HEK293 (cell line): ENCODE measurements around the gene RTCA.
"Not testable (repeated sequence)": the region's sequence is repeated elsewhere in the genome, so short reads cannot be mapped to it uniquely, and the experiment has no call there.

Experiments used
- CTCF ChIA-PET: fragments of 350-600 bp; formaldehyde crosslinking; extraction: SDS; loops from one replicate; lab custom pipeline; 2021; ENCODE audit warnings: antibody characterized with exemption; lab: Yijun Ruan, JAX
- POLR2A ChIA-PET: fragments of 300-600 bp; formaldehyde crosslinking; extraction: SDS; loops from one replicate; lab custom pipeline; 2020; ENCODE audit warnings: antibody characterized with exemption, inconsistent platforms; lab: Yijun Ruan, JAX
- H3K27ac ChIP-seq: fragments of 200-500 bp; sonication (Bioruptor generic); 2 replicates; pipeline ENCODE4 v1.5.1; 2014; ENCODE audit warnings: low read depth, low read length, control low read depth, inconsistent platforms; ENCODE audit errors: extremely low read depth
- H3K36me3 ChIP-seq, 2 experiments: fragments of 200-500 bp in 1 of 2; sonication (Bioruptor generic) in 1 of 2; 1 replicate in 1 of 2; 2 replicates in 1 of 2; pipeline ENCODE4 v1.5.1; 2014 to 2017; ENCODE audit warnings: inconsistent platforms in 2 of 2, low read length in 2 of 2; ENCODE audit not compliant: control insufficient read depth in 2 of 2, insufficient read depth in 1 of 2
- H3K4me1 ChIP-seq: fragments of 200-500 bp; sonication (Bioruptor generic); 2 replicates; pipeline ENCODE4 v1.5.1; 2014; ENCODE audit warnings: mild to moderate bottlenecking, low read length, inconsistent platforms; ENCODE audit not compliant: control insufficient read depth, insufficient read depth
- H3K4me3 ChIP-seq: 2 replicates; pipeline ENCODE4 v1.5.1; 2011; ENCODE audit warnings: low read depth, mild to moderate bottlenecking, control low read depth, low read length, moderate library complexity
- H3K9me3 ChIP-seq: fragments of 200-500 bp; sonication (Bioruptor generic); 2 replicates; pipeline ENCODE4 v1.5.1; 2014; ENCODE audit warnings: low read depth, low read length, inconsistent platforms; ENCODE audit not compliant: control insufficient read depth, insufficient read depth
- ATF2 ChIP-seq: fragments of 450-650 bp; formaldehyde crosslinking; IDR thresholded peaks from 2 replicates; pipeline ENCODE4 v1.5.1; 2016; ENCODE audit warnings: missing biosample characterization, missing genetic modification characterization, low read depth
- FEZF1 ChIP-seq: fragments of 450-650 bp; formaldehyde crosslinking; IDR thresholded peaks from 2 replicates; pipeline ENCODE4 v1.5.1; 2016; ENCODE audit warnings: missing biosample characterization, missing genetic modification characterization
- GFI1B ChIP-seq: fragments of 450-650 bp; formaldehyde crosslinking; IDR thresholded peaks from 2 replicates; pipeline ENCODE4 v1.5.1; 2016; ENCODE audit warnings: missing biosample characterization, missing genetic modification characterization
- GLIS1 ChIP-seq: fragments of 450-650 bp; formaldehyde crosslinking; IDR thresholded peaks from 2 replicates; pipeline ENCODE4 v1.5.1; 2016; ENCODE audit warnings: missing biosample characterization, missing genetic modification characterization
- IKZF3 ChIP-seq: fragments of 450-650 bp; IDR thresholded peaks from 2 replicates; pipeline ENCODE4 v1.5.0; 2018; ENCODE audit warnings: missing biosample characterization, mild to moderate bottlenecking, missing genetic modification characterization, moderate library complexity
- MEIS1 ChIP-seq: sonication (generic); formaldehyde crosslinking; IDR thresholded peaks from 2 replicates; pipeline ENCODE4 v1.8.1; 2022; ENCODE audit warnings: missing genetic modification reagents, mild to moderate bottlenecking, borderline replicate concordance
- OVOL3 ChIP-seq: fragments of 450-650 bp; formaldehyde crosslinking; IDR thresholded peaks from 2 replicates; pipeline ENCODE4 v1.5.1; 2016; ENCODE audit warnings: missing biosample characterization, missing genetic modification characterization
- TCF7L2 ChIP-seq: IDR thresholded peaks from 2 replicates; pipeline ENCODE4 v1.6.1; 2011; ENCODE audit warnings: low read depth, mild to moderate bottlenecking, inconsistent platforms, low read length, moderate library complexity, borderline replicate concordance
- WT1 ChIP-seq: fragments of 450-650 bp; formaldehyde crosslinking; IDR thresholded peaks from 2 replicates; pipeline ENCODE4 v1.5.1; 2016; ENCODE audit warnings: missing biosample characterization, missing genetic modification characterization
- ZNF138 ChIP-seq: fragments of 450-650 bp; formaldehyde crosslinking; IDR thresholded peaks from 2 replicates; pipeline ENCODE4 v1.5.1; 2016; ENCODE audit warnings: missing biosample characterization, missing genetic modification characterization, borderline replicate concordance
- ZNF146 ChIP-seq: fragments of 450-650 bp; formaldehyde crosslinking; IDR thresholded peaks from 2 replicates; pipeline ENCODE4 v1.5.1; 2016; ENCODE audit warnings: missing biosample characterization, missing genetic modification characterization
- ZNF184 ChIP-seq: fragments of 450-650 bp; IDR thresholded peaks from 2 replicates; pipeline ENCODE4 v1.5.1; 2018; ENCODE audit warnings: missing biosample characterization, mild to moderate bottlenecking, missing genetic modification characterization
- ZNF239 ChIP-seq: fragments of 450-650 bp; formaldehyde crosslinking; IDR thresholded peaks from 2 replicates; pipeline ENCODE4 v1.5.1; 2016; ENCODE audit warnings: missing biosample characterization, missing genetic modification characterization
- ZNF266 ChIP-seq: fragments of 450-650 bp; formaldehyde crosslinking; IDR thresholded peaks from 2 replicates; pipeline ENCODE4 v1.5.1; 2016; ENCODE audit warnings: missing biosample characterization, missing genetic modification characterization, low read depth
- ZNF280D ChIP-seq: fragments of 450-650 bp; formaldehyde crosslinking; IDR thresholded peaks from 2 replicates; pipeline ENCODE4 v1.5.1; 2016; ENCODE audit warnings: missing biosample characterization, missing genetic modification characterization
- ZNF335 ChIP-seq: fragments of 450-650 bp; formaldehyde crosslinking; conservative IDR thresholded peaks from 2 replicates; pipeline ENCODE4 v1.5.1; 2016; ENCODE audit warnings: missing biosample characterization, missing genetic modification characterization
- ZNF37A ChIP-seq: fragments of 450-650 bp; IDR thresholded peaks from 2 replicates; pipeline ENCODE4 v1.5.1; 2018; ENCODE audit warnings: missing biosample characterization, missing genetic modification characterization
- ZNF404 ChIP-seq: fragments of 450-650 bp; formaldehyde crosslinking; IDR thresholded peaks from 2 replicates; pipeline ENCODE4 v1.5.1; 2017; ENCODE audit warnings: missing biosample characterization, missing genetic modification characterization
- ZNF473 ChIP-seq: fragments of 450-650 bp; formaldehyde crosslinking; IDR thresholded peaks from 2 replicates; pipeline ENCODE4 v1.5.1; 2017; ENCODE audit warnings: missing biosample characterization, missing genetic modification characterization
- ZNF768 ChIP-seq: fragments of 450-650 bp; formaldehyde crosslinking; IDR thresholded peaks from 2 replicates; pipeline ENCODE4 v1.5.1; 2018; ENCODE audit warnings: missing biosample characterization, mild to moderate bottlenecking, missing genetic modification characterization
- ZNF837 ChIP-seq: fragments of 450-650 bp; formaldehyde crosslinking; IDR thresholded peaks from 2 replicates; pipeline ENCODE4 v1.5.1; 2016; ENCODE audit warnings: missing biosample characterization, missing genetic modification characterization
- TF ChIP-seq, protein P1 (sequence below): fragments of 450-650 bp; formaldehyde crosslinking; IDR thresholded peaks from 2 replicates; pipeline ENCODE4 v1.5.1; 2016; ENCODE audit warnings: missing biosample characterization, missing genetic modification characterization

Gene RTCA

DNA sequence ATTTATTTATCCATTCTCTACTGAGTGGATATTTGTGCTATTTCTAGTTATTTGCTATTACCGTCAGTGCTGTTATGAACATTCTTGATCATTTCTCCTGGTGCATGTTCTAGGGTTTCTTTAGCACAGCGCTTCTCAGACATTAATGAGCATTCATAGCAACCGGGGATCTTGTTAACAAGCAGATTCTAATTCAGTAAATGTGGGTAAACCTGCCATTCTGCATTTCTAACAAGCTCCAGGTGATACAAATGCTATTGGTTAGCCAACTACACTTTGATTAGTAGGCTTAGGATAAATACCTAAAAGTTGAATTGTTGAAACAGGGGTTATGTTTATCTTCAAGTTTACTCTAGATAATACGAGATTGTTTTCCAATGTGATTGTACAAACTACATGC is 13.1 kb upstream of the RTCA start (continued):
- TF ChIP-seq ATF2 (tag by site-specific recombination) (no peak), ZNF837 (tag by site-specific recombination) (no peak), ZNF473 (no peak)

DNA sequence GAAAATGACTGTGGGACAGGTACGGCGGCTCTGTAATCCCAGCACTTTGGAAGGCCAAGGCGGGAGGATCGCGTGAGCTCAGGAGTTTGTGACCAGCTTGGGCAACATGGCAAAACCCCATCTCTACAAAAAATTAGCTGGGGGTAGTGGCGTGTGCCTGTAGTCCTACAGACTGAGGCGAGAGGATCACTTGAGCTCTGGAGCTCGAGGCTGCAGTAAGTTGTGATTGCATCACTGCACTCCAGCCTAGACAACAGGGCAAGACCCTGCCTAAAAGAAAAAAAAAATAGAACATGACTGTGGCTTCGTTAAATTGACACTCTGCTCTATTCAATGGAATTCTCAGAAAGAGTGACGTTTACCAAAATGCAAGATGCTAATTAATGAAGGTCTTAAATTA is 12.5 kb upstream of the RTCA start:
- Histone ChIP-seq H3K27ac (no peak overlapping the region), H3K36me3 (no peaks in the 10 kb centered on the region), H3K4me3 (no peak overlapping the region), H3K4me1 (no peaks in the 10 kb centered on the region), H3K9me3 (no peaks in the 10 kb centered on the region)
- CTCF ChIA-PET, result interaction anchor here (0.6 kb wide), 2 partner anchors 14 to 511 kb away, joined by 3 to 4 read pairs; no protein-coding TSS in a partner anchor
- TF ChIP-seq ZNF37A (no peak), ZNF335 (tag by site-specific recombination) (peak; percentile 49; the same call in 1 of the 2 replicates)
- POLR2A ChIA-PET, result interaction anchor here (1.0 kb wide), 1 partner anchor 12 kb away, joined by 5 read pairs; the partner anchor contains the start of gene RTCA

DNA sequence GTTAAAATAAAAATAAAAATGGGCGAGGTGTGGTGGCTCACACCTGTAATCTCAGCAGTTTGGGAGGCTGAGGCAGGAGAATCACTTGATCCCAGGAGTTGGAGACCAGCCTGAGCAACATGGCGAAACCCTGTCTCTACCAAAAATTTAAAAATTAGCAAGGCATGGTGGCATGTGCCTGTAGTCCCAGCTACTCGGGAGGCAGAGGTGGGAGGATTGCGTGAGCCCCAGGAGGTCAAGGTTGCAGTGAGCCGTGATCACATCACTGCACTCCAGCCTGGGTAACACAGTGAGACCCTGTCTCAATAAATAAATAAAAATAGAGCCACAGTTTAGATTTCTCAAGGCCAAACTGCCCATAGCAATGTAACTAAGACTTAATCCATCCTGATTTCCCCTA is 9.7 kb upstream of the RTCA start:
- H3K4me3 ChIP-seq, POLR2A ChIA-PET, H3K27ac ChIP-seq, CTCF ChIA-PET, H3K4me1 ChIP-seq, H3K9me3 ChIP-seq, H3K36me3 ChIP-seq: not testable (repeated sequence)

DNA sequence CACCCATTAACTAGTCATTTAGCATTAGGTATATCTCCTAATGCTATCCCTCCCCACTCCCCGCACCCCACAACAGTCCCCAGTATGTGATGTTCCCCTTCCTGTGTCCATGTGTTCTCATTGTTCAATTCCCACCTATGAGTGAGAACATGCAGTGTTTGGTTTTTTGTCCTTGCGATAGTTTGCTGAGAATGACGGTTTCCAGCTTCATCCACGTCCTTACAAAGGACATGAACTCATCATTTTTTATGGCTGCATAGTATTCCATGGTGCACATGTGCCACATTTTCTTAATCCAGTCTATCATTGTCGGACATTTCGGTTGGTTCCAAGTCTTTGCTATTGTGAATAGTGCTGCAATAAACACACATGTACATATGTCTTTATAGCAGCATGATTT is 7.6 kb upstream of the RTCA start:
- TF ChIP-seq ZNF146 (tag by site-specific recombination), result peak; percentile 62; the same call in 1 of the 2 replicates
- TF ChIP-seq, all 188 proteins: peak for 1; not testable (repeated sequence) for 187
- H3K36me3 ChIP-seq, CTCF ChIA-PET, H3K9me3 ChIP-seq, H3K4me3 ChIP-seq, H3K4me1 ChIP-seq, H3K27ac ChIP-seq: not testable (repeated sequence)
- POLR2A ChIA-PET, result interaction anchor here (1.1 kb wide), 1 partner anchor 9 kb away, joined by 4 read pairs; the partner anchor contains the start of gene DBT

DNA sequence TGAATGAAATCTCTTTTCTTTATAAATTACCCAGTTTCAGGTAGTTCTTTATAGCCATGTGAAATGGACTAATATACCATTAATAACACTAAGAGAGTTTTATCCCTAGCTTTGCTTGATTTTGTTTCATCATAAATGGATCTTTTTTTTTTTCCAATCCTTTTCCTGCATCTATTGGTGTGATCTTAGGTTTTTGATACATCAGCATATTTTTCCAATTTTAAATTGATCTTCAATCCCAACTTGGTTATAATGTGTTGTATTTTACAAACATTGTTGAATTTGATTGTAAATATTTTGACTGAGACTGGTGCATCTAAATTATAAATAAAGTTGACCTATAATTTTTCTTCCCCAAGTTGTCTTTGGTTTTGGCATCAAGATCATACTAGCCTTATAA is 4.3 kb upstream of the RTCA start:
- no peak overlapping the region for H3K27ac ChIP-seq
- H3K4me3 ChIP-seq, result no peak overlapping the region
- no peaks in the 10 kb centered on the region for H3K4me1 ChIP-seq
- CTCF ChIA-PET, result no interaction called here
- no peaks in the 10 kb centered on the region for H3K9me3 ChIP-seq
- POLR2A ChIA-PET, result no interaction called here
- TF ChIP-seq GLIS1 (tag by site-specific recombination), result no peak
- no peak for TF ChIP-seq OVOL3 (tag by site-specific recombination)
- TF ChIP-seq FEZF1, result no peak
- no peak for TF ChIP-seq IKZF3
- TF ChIP-seq ZNF184 (tag by site-specific recombination), result no peak
- TF ChIP-seq MEIS1, result no peak
- TF ChIP-seq WT1, result no peak
- no peak for TF ChIP-seq ZNF138 (tag by site-specific recombination)
- no peak for TF ChIP-seq ZNF239 (tag by site-specific recombination)
- no peak for TF ChIP-seq ZNF768 (tag by site-specific recombination)
- TF ChIP-seq ZNF266, result no peak
- TF ChIP-seq ZNF280D, result no peak
- no peak for TF ChIP-seq TCF7L2
- TF ChIP-seq, protein P1, sequence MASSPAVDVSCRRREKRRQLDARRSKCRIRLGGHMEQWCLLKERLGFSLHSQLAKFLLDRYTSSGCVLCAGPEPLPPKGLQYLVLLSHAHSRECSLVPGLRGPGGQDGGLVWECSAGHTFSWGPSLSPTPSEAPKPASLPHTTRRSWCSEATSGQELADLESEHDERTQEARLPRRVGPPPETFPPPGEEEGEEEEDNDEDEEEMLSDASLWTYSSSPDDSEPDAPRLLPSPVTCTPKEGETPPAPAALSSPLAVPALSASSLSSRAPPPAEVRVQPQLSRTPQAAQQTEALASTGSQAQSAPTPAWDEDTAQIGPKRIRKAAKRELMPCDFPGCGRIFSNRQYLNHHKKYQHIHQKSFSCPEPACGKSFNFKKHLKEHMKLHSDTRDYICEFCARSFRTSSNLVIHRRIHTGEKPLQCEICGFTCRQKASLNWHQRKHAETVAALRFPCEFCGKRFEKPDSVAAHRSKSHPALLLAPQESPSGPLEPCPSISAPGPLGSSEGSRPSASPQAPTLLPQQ, result no peak
- no peak for TF ChIP-seq GFI1B (tag by site-specific recombination)
- TF ChIP-seq ZNF404 (tag by site-specific recombination), result no peak
- H3K36me3 ChIP-seq, result peaks cover 0 to 9% of the 10 kb centered on the region in 2 experiments; a peak in 1 of 3 replicates
